ENCODE data around the gene RFX4.
A peak's percentile ranks its signal among the peaks of the same experiment; 100 is the strongest.

Gene RFX4

GRCh38 chr12:106736051-106736957 lies 153.5 kb downstream of the RFX4 start:
- DNase-seq: no peak

GRCh38 chr12:106739318-106739717 lies 156.5 kb downstream of the RFX4 start:
- no peak for DNase-seq

GRCh38 chr12:106739815-106740530 lies 157.2 kb downstream of the RFX4 start:
- DNase-seq: no peak

- no peak for DNase-seq
Observed at GRCh38 chr12:106740818-106741217, 158.0 kb downstream of the RFX4 start.

DNA sequence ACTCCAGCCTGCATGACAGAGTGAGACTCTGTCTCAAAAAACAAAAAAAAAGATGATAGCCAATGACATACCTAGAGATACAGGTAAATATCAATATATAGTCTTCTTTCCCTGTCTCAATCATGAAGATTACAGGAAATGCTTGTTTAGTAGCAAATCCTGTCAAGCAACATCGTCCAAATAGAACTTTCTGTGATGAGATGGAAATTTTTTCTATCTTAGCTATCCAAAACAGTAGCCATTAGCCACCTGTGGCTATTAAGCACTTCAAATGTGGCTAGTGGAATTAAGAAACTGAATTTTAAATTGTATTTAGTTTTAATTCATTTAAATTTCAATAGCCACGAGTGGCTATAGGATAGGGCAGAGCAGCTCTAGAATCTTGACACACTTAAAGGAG lies 158.4 kb downstream of the RFX4 start:
- DNase-seq: no peak

- no peak for DNase-seq
Observed at GRCh38 chr12:106743270-106743988, 160.6 kb downstream of the RFX4 start.

- no peak for DNase-seq
Observed at GRCh38 chr12:106744600-106744999, 161.8 kb downstream of the RFX4 start.

- DNase-seq: no peak
Observed at GRCh38 chr12:106745181-106745745, 162.5 kb downstream of the RFX4 start.

DNA sequence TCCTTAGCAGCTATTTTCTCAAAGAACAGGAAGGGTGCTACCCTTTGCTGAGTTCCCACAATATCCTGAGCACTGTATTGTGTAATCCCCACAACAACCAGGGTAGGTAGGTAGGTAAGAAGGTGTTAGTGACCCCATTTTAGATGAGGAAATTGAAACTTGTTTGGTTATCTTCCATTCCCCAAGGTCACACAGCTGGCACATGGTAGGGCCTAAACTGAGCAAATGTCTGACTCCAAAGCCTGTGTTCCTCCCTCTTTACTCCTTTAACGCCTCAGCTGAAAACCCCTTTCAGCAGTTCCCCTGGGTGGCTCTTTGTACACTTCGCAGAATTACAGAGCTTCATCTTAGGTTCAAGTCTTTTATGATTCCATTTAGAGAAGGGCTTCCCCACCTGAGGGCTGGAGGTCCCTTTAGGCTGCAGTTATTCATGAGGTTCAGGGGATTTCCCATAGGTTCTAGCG lies 165.2 kb downstream of the RFX4 start:
- DNase-seq: peak; percentile 32

DNA sequence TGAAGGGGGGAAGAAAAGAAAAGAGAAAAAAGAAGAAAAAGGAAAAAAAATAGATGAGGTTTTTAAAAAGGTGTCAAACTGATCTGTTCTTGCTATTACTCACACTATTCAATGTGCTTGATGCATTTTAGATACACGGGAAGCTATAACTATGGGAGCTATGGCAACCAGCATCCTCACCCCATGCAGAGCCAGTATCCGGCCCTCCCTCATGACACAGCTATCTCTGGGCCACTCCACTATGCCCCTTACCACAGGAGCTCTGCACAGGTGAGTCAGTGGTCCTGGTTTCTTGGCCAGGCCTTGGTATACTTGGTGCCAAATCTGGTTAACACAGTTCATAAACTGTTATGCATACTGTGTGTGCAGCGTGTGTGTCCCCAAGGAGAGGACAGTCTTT lies 167.7 kb downstream of the RFX4 start:
- DNase-seq: no peak

DNA sequence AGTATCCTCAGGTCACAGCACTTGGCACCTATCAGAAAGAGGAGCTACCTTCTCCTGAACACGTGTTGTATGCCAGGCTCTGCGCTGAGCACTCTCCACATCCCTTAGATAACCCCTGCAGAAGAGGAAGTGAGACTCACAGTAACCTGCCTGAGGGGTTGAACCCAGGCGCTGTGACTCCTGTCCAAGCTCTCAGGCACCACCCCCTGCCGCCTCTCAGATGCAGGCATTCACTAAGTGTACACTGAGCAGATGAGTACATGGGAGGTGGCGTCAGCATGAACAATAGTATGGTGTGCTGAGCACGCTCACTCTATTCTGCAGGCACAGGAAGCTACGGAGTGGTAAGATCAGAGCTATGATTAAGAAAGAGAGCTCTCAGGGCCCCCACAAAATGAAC lies 170.7 kb downstream of the RFX4 start:
- DNase-seq: no peak

GRCh38 chr12:106754331-106754730 lies 171.5 kb downstream of the RFX4 start:
- no peak for DNase-seq

DNA sequence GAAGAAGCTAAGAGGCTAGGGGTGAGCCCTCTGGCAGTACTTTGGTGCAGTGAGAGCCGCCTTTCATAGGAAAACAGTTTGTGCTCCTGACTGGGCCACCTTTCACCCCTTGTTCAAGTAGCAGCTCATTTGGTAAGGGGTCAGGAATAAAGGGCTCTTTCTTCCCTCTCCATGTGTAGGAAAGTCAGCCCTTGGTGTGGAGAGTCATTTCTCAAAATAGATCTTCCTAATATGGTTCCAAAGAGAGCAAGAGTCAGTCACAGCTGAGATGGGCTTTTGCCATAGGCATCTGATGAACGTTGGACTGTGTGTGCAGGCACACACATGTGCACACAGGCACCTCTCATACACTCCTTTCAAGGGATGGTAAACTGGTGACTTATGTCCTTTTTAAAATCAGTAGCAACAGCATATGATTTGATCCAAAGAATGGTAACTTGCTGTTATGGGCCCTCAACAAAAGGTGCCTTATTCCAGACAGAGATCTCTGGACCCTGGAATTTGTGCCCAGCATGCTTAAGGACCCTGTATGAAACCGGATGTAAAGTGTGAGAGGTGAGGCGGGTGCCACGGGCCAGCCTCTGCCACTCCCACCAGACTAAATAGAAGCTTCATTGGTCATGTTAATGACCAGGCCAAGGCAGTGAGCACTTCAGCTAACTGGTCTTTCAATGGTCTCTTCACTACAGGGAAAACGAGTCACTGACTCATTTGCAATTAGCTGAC lies 175.0 kb downstream of the RFX4 start:
- DNase-seq: no peak

DNA sequence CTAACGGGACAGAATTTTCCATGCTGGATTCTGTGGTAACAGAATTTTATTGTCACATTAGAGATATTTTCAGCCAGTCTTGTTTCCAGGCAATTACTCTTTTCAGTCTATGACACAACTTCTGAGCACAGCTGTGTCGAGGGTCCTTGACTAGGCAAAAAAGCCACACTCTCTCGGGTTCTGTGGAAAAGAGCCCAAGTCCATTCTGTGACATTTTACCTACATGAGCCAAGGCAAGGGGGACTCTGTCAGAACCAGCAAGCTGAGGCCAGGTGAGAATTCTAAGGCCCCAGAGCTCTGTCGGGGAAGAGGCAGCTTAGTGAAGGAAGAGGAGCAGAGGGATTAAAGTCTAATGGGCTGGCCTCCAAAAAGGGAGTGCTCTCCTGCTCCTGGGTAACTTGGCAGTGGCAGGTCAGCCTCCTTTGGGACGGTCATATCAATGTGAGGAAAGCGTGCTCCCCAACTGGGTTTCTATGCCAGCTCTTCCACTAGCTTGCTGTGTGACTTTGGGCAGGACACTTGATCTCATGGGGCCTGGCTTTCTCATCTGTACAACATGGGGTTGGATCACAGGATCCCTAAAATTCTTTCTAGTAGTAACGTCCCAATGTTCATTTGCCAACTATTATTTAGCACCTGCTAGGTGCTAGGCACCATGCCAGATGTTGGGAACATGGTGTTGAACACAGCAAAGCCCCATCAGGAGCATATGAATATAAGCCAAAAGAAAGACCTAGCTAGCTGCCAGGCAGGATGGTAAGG lies 175.7 kb downstream of the RFX4 start:
- no peak for DNase-seq

- peak; percentile 19 for DNase-seq
Observed at GRCh38 chr12:106759526-106760183, 176.9 kb downstream of the RFX4 start.

DNA sequence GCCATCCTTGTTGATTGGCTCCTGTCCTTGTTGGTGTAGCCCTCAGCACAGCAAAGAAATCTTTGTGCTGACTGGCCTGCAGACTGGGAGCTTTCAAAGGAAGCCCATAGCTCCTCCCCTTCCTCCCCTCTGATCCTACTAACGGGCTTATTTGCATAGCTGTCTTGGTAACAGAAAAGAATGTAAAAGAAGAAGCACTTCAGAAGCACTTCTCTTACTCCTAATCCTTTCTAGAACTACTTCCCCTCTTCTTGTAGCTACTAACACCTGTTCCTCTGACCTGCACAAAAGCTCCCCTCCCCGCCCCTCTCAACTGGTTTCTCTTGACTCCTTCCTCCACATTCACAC lies 177.4 kb downstream of the RFX4 start:
- DNase-seq: no peak

DNA sequence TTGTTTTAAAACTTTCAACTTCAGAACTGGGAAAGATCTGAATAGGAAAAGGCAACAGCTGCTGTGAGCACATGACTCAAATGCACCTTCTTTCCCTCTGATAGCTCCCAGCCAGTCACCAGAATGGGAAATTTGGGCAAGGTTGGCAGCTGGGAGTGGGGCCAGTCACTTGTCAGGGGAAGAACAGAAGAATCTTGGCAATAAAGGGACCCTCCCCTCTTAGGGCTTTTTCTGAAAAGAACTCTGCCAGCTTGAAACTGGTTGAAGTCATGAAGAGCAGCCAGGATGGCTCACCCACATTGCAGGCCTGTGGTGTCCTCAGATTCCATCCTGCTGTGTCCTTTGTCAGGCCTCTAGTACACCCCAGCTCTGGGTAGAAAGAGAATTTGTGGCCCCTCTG lies 181.4 kb downstream of the RFX4 start:
- DNase-seq: no peak

DNA sequence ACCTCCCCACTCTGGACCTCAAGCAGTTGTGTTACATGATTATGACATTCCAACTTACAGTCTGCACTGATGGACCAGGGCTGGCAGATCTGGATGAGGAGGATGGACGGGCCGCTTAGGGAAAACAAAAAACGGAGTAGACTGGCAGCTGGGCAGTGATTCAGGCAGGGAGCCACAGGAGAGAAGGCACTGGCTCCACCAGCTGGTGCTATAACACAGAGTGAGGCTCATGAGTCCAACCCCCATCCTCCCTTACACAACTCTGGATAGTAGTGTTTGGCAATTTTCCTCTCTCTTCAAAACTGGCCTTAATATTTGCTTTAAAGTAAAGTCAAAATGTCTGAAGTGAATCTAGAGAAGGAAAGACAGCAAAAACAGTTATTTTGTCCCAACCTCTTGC lies 181.9 kb downstream of the RFX4 start:
- no peak for DNase-seq

GRCh38 chr12:106766393-106766826 lies 183.6 kb downstream of the RFX4 start:
- DNase-seq: no peak

- peak; percentile 11 for DNase-seq
Observed at GRCh38 chr12:106767206-106767605, 184.4 kb downstream of the RFX4 start.

Data from retina (tissue), 1 donor.